Mammary epithelial cell (primary cell): ENCODE data around the gene C9orf152.

ENCODE experiments used
- EZH2 ChIP-seq: IDR thresholded peaks from 2 replicates; pipeline ENCODE4 v1.6.1; 2012; ENCODE audit warnings: low read length, inconsistent platforms, borderline replicate concordance
- TF ChIP-seq, protein P1 (sequence below), 2 donors: IDR thresholded peaks in 1 of 2; conservative IDR thresholded peaks in 1 of 2; 2 replicates each; pipeline ENCODE4 v1.5.1; 2011 to 2012; ENCODE audit warnings: inconsistent platforms in 2 of 2, low read length in 2 of 2, mild to moderate bottlenecking in 2 of 2, control low read depth in 1 of 2, low read depth in 1 of 2; ENCODE audit not compliant: insufficient read depth in 1 of 2; ENCODE audit errors: extremely low read depth in 1 of 2

DNA sequence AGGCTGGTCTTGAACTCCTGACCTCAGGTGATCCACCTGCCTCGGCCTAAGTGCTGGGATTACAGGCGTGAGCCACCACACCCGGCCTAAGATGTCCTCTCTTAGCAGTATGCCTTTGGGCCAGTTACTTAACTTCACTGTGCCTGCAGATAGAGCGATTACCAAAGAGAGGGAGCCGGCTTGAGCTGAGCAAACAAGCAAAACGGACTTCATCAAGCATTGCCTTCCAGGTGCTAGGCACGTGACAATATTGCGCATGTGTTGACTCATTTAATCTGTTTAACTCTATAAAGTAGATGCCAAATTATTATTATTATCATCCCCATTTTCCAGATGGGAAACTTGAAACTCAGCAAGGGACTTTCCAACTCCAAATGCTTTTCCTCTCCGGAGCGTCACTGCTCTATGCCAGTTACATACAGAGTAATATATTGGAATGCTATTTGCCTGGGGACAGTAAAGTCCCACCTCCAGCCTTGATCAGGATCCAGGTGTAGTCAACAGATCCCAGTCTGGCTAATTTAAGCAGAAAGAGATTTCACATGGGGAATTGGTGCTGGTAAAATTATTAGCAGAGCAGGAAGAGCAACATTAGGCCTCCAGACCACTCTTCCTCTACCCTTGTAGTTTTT is 5.6 kb upstream of the C9orf152 start:
- TF ChIP-seq, protein P1, sequence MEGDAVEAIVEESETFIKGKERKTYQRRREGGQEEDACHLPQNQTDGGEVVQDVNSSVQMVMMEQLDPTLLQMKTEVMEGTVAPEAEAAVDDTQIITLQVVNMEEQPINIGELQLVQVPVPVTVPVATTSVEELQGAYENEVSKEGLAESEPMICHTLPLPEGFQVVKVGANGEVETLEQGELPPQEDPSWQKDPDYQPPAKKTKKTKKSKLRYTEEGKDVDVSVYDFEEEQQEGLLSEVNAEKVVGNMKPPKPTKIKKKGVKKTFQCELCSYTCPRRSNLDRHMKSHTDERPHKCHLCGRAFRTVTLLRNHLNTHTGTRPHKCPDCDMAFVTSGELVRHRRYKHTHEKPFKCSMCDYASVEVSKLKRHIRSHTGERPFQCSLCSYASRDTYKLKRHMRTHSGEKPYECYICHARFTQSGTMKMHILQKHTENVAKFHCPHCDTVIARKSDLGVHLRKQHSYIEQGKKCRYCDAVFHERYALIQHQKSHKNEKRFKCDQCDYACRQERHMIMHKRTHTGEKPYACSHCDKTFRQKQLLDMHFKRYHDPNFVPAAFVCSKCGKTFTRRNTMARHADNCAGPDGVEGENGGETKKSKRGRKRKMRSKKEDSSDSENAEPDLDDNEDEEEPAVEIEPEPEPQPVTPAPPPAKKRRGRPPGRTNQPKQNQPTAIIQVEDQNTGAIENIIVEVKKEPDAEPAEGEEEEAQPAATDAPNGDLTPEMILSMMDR (conservative IDR thresholded peaks at IDR 0.05 in 1 of 2, IDR thresholded peaks at IDR 0.05 in 1 of 2; ENCODE audit: extremely low read depth in 1 of 2, insufficient read depth in 1 of 2, low read depth in 1 of 2, low read length in 2 of 2), result no peak
- no peak for TF ChIP-seq EZH2
